K562 (cell line): ENCODE measurements around the gene HS6ST1. TPM values are rescaled to one million over a fixed set of nuclear protein-coding genes. Genes with fewer than 3 reads are reported as not detected.

Experiments
- ATAC-seq: fragments of 200-7000 bp; cut with Tn5 transposase; 3 replicates; pipeline ENCODE4 v1.9.1; 2020; ENCODE audit warnings: moderate library complexity
- BruUV-seq: library from RNA; stranded (reverse); fragments of 400-500 nt; replicated peaks from 2 replicates; lab custom pipeline; 2021; lab: Mats Ljungman, UMichigan
- CTCF ChIA-PET: fragments of 300-600 bp; formaldehyde crosslinking; extraction: SDS; loops from one replicate; lab custom pipeline; 2021; ENCODE audit warnings: low intra/inter-chr PET ratio; lab: Yijun Ruan, JAX
- POLR2A ChIA-PET: fragments of 300-600, 350-650 bp; sonication (Branson Sonifier 250); formaldehyde crosslinking; extraction: SDS; loops from one replicate; lab custom pipeline; 2021; ENCODE audit warnings: antibody characterized with exemption, inconsistent platforms; lab: Yijun Ruan, JAX
- DNase-seq, 4 experiments: peaks; one replicate each; pipeline versions ENCODE4 v3.0.0 to v3.0.0-alpha.2; 2011 to 2018; ENCODE audit warnings: low spot score in 3 of 4, mixed read lengths in 3 of 4; ENCODE audit errors: extremely low read depth in 1 of 4
- FAIRE-seq: peaks from 2 replicates; lab custom pipeline; 2011; peaks lifted over from hg19 to GRCh38; lab: Jason Lieb, UNC
- H2AFZ ChIP-seq: 2 replicates; pipeline ENCODE4 v1.6.0; 2011; ENCODE audit warnings: low read depth, low read length, control low read depth, inconsistent platforms
- H3K27ac ChIP-seq: fragments of 200-600 bp; 3 replicates; pipeline ENCODE4 v1.8.0; 2011; ENCODE audit warnings: low read depth, mild to moderate bottlenecking, control low read depth, inconsistent platforms, low read length, moderate library complexity, mixed read lengths; ENCODE audit errors: extremely low read depth
- H3K27me3 ChIP-seq, 2 experiments: fragments of 300-600 bp in 1 of 2; 2 replicates in 1 of 2; 3 replicates in 1 of 2; pipeline versions ENCODE4 v1.6.0 to v1.8.0; 2011; ENCODE audit warnings: inconsistent platforms in 2 of 2, low read length in 2 of 2, mild to moderate bottlenecking in 1 of 2, mixed read lengths in 1 of 2, moderate library complexity in 1 of 2; ENCODE audit not compliant: control insufficient read depth in 2 of 2, insufficient read depth in 2 of 2
- H3K36me3 ChIP-seq: fragments of 300-600 bp; 3 replicates; pipeline ENCODE4 v1.8.0; 2011; ENCODE audit warnings: mild to moderate bottlenecking, low read length, inconsistent platforms; ENCODE audit not compliant: control insufficient read depth, insufficient read depth
- H3K4me1 ChIP-seq, 2 experiments: fragments of 200-600 bp in 1 of 2; replicated peaks in 1 of 2; 2 replicates in 1 of 2; 3 replicates in 1 of 2; pipeline versions ENCODE4 v1.5.1 to v1.8.0; 2011; ENCODE audit warnings: inconsistent platforms in 2 of 2, low read length in 2 of 2, mild to moderate bottlenecking in 1 of 2, mixed read lengths in 1 of 2, moderate library complexity in 1 of 2; ENCODE audit not compliant: control insufficient read depth in 2 of 2, insufficient read depth in 2 of 2
- H3K4me2 ChIP-seq: 2 replicates; pipeline ENCODE4 v1.6.1; 2011; ENCODE audit warnings: low read length, control low read depth, inconsistent platforms, mixed read lengths; ENCODE audit not compliant: insufficient read depth
- H3K4me3 ChIP-seq: fragments of 200-600 bp; sonication (generic), shearing (Covaris generic); 2 replicates; pipeline ENCODE4 v1.5.1; 2016; ENCODE audit warnings: control low read depth, inconsistent platforms
- H3K79me2 ChIP-seq: fragments of 200-600 bp; 3 replicates; pipeline ENCODE4 v1.8.0; 2011; ENCODE audit warnings: low read length, inconsistent platforms; ENCODE audit not compliant: control insufficient read depth, insufficient read depth
- H3K9ac ChIP-seq, 2 experiments: 2 replicates each; pipeline versions ENCODE4 v1.6.0 to v1.6.1; 2011; ENCODE audit warnings: low read depth in 2 of 2, low read length in 2 of 2, control low read depth in 1 of 2, inconsistent platforms in 1 of 2, mild to moderate bottlenecking in 1 of 2, mixed read lengths in 1 of 2; ENCODE audit not compliant: insufficient read depth in 1 of 2
- H3K9me1 ChIP-seq: one replicate; pipeline ENCODE4 v1.6.0; 2011; ENCODE audit warnings: inconsistent platforms, mild to moderate bottlenecking, low read length, moderate library complexity; ENCODE audit not compliant: control insufficient read depth, insufficient read depth
- H3K9me3 ChIP-seq: replicated peaks from 2 replicates; pipeline ENCODE4 v1.5.1; 2011; ENCODE audit warnings: low read depth, low read length, inconsistent platforms; ENCODE audit not compliant: control insufficient read depth, insufficient read depth
- H4K20me1 ChIP-seq: replicated peaks from 2 replicates; pipeline ENCODE4 v1.6.1; 2011; ENCODE audit warnings: low read length, inconsistent platforms, mixed read lengths; ENCODE audit not compliant: control insufficient read depth, insufficient read depth
- ELK1 ChIP-seq: sonication (generic); formaldehyde crosslinking; IDR thresholded peaks from 2 replicates; pipeline ENCODE4 v1.8.1; 2022; ENCODE audit warnings: missing genetic modification reagents
- GTF3C2 ChIP-seq: IDR thresholded peaks from 3 replicates; pipeline ENCODE4 v1.6.1; 2011; ENCODE audit warnings: borderline replicate concordance, mild to moderate bottlenecking, moderate library complexity; ENCODE audit not compliant: insufficient read length; ENCODE audit errors: extremely low read depth
- HDAC2 ChIP-seq: fragments of 450-650 bp; IDR thresholded peaks from 2 replicates; pipeline ENCODE4 v1.6.1; 2016; ENCODE audit warnings: mild to moderate bottlenecking
- MAZ ChIP-seq, 2 experiments: fragments of 450-650 bp in 1 of 2; sonication (generic) in 1 of 2; formaldehyde crosslinking; IDR thresholded peaks in 1 of 2; conservative IDR thresholded peaks in 1 of 2; 2 replicates each; pipeline versions ENCODE4 v1.4.0 to v1.5.0; 2020; ENCODE audit warnings: mild to moderate bottlenecking in 1 of 2, missing genetic modification reagents in 1 of 2
- SRSF1 ChIP-seq: fragments of 200-400 bp; formaldehyde crosslinking; IDR thresholded peaks from 2 replicates; pipeline ENCODE4 v1.6.1; 2017; ENCODE audit warnings: mild to moderate bottlenecking, low read depth, low read length, moderate library complexity
- ZNF134 ChIP-seq: fragments of 250-450 bp; sonication (Bioruptor Pico); conservative IDR thresholded peaks from 2 replicates; pipeline ENCODE4 v1.4.0; 2020
- ZNF174 ChIP-seq: fragments of 250-450 bp; sonication (Bioruptor Pico); IDR thresholded peaks from 2 replicates; pipeline ENCODE4 v1.4.0; 2020; ENCODE audit warnings: mild to moderate bottlenecking
- ZNF24 ChIP-seq: fragments of 450-650 bp; IDR thresholded peaks from 2 replicates; pipeline ENCODE4 v1.6.1; 2016
- ZNF780A ChIP-seq: fragments of 250-450 bp; sonication (Bioruptor Pico); IDR thresholded peaks from 2 replicates; pipeline ENCODE4 v1.5.0; 2021; ENCODE audit warnings: mild to moderate bottlenecking
- WGBS: fragments of 100-300 bp; shearing (Covaris generic); methylation state at CpG from one replicate; pipeline ENCODE4 v1.1.6; 2016; ENCODE audit warnings: low coverage, mixed read lengths; ENCODE audit not compliant: insufficient coverage; ENCODE audit errors: missing lambda C conversion rate; 5-methylcytosine and 5-hydroxymethylcytosine counted together
- in situ Hi-C: fragments of 300-500 bp; cut with MboI; formaldehyde crosslinking; loops from 4 replicates; pipeline ENCODE4 v1.15.0; 2018; ENCODE audit warnings: inconsistent platforms, mixed read lengths
- intact Hi-C: fragments of 100-400 bp; cut with micrococcal nuclease; formaldehyde crosslinking; loops from 2 replicates; pipeline ENCODE4 v1.14.2; 2022
- polyA plus RNA-seq, 8 experiments: library from polyadenylated mRNA; depleted of rRNA in 4 of 8; stranded (reverse) in 5 of 8; unstranded in 3 of 8; fragments of >200 nt; fragmentation: Nextera tagmentation in 2 of 8; fragmentation: Illumina TruSeq in 1 of 8; extraction: Ambion mirVana in 2 of 8; extraction: Trizol in 1 of 8; gene quantifications; 2 replicates each; pipeline versions ENCODE4 v1.2.1 to v1.2.3, GENCODE V29; 2011 to 2014; ENCODE audit warnings: inconsistent platforms in 1 of 8, missing spikeins in 1 of 8
- total RNA-seq, 7 experiments: library from RNA; depleted of rRNA in 6 of 7; stranded (reverse); fragments of >200 nt in 6 of 7; fragmentation: Illumina TruSeq in 2 of 7; extraction: Trizol in 2 of 7; gene quantifications; 2 replicates each; pipeline versions ENCODE4 v1.2.1 to v1.2.3, GENCODE V29; 2011 to 2021; ENCODE audit warnings: low replicate concordance in 1 of 7

The HS6ST1 gene
- total and polyA plus RNA-seq, 9 of the 15 experiments (the other 6 are each of a cell fraction or from before 2014, with no cell fraction given), result 0.06 to 7.4 (median 3.8) TPM

- Histone ChIP-seq H3K79me2 (no peaks in the 10 kb centered on the region), H4K20me1 (no peaks in the 10 kb centered on the region), H3K27me3 (peaks cover 0 to 14% of the 10 kb centered on the region in 2 experiments; a peak in 2 of 5 replicates), H3K4me3 (no peak overlapping the region), H2AFZ (no peak overlapping the region), H3K9ac (no peak overlapping the region), H3K4me1 (peaks cover 0 to 13% of the 10 kb centered on the region in 2 experiments; a peak in 2 of 5 replicates), H3K27ac (no peak overlapping the region), H3K36me3 (no peaks in the 10 kb centered on the region), H3K9me1 (no peaks in the 10 kb centered on the region), H3K4me2 (no peak overlapping the region), H3K9me3 (no peaks in the 10 kb centered on the region)
- no TSS peak for BruUV-seq
- DNase-seq, result no peak
- in situ Hi-C loops (no loop called here), intact Hi-C loops (no loop called here)
- FAIRE-seq, result no peak
- WGBS, result 20% methylated on average over 3 of the region's 3 CpGs
- TF ChIP-seq ZNF780A (CRISPR knock-in tag), result no peak
- no peak for TF ChIP-seq MAZ (CRISPR knock-in tag; conservative IDR thresholded peaks at IDR 0.05 in 1 of 2, IDR thresholded peaks at IDR 0.05 in 1 of 2)
- no peak for TF ChIP-seq SRSF1
- TF ChIP-seq GTF3C2, result no peak
- TF ChIP-seq ZNF24, result no peak
- TF ChIP-seq ELK1, result no peak
- TF ChIP-seq ZNF174, result no peak
- no peak for TF ChIP-seq HDAC2
- no peak for TF ChIP-seq ZNF134 (CRISPR knock-in tag)
- CTCF ChIA-PET, result no interaction called here
- ATAC-seq, result no peak
- POLR2A ChIA-PET, result interaction anchor here (0.7 to 1.6 kb wide), 3 partner anchors 10 to 107 kb away, joined by 3 read pairs; no protein-coding TSS in a partner anchor
Observed at GRCh38 chr2:128341621-128342020, 23.0 kb upstream of the HS6ST1 start.
